RKO (cell line): ENCODE results near the gene CYTH2.

Source experiments
- DNase-seq: peaks from one replicate; pipeline ENCODE4 v3.0.0-alpha.2; 2016; ENCODE audit warnings: low spot score

Gene CYTH2

GRCh38 chr19:48452289-48453190, 16.6 kb upstream of the CYTH2 start:
- no peak for DNase-seq

GRCh38 chr19:48454150-48454730, 14.9 kb upstream of the CYTH2 start:
- no peak for DNase-seq

GRCh38 chr19:48455171-48455907, 13.8 kb upstream of the CYTH2 start, which contains the start of gene KCNJ14:
Gene KCNJ14 (plus strand): TSS chr19:48455574. CDS start chr19:48461725, 6,151 bp downstream.
- no peak for DNase-seq

GRCh38 chr19:48455908-48456562, 13.1 kb upstream of the CYTH2 start:
- no peak for DNase-seq

- no peak for DNase-seq
Observed at GRCh38 chr19:48456864-48457263, 12.3 kb upstream of the CYTH2 start.

GRCh38 chr19:48458016-48458415, 11.2 kb upstream of the CYTH2 start:
- DNase-seq = no peak

GRCh38 chr19:48461651-48461981, 7.6 kb upstream of the CYTH2 start:
- DNase-seq = no peak

GRCh38 chr19:48461982-48462655, 7.0 kb upstream of the CYTH2 start:
- no peak for DNase-seq

GRCh38 chr19:48465215-48465614, 4.0 kb upstream of the CYTH2 start:
- no peak for DNase-seq

GRCh38 chr19:48466561-48467325, 2.4 kb upstream of the CYTH2 start:
- peak; percentile 46 for DNase-seq

- peak; percentile 100 for DNase-seq
Observed at GRCh38 chr19:48468772-48469288, 339 bp upstream of the CYTH2 start.

GRCh38 chr19:48469934-48470680, 938 bp downstream of the CYTH2 start:
- DNase-seq = no peak

GRCh38 chr19:48470856-48471255, 1.7 kb downstream of the CYTH2 start:
- DNase-seq = no peak

GRCh38 chr19:48471836-48472235, 2.7 kb downstream of the CYTH2 start:
- no peak for DNase-seq

GRCh38 chr19:48473161-48473966, 4.2 kb downstream of the CYTH2 start:
- no peak for DNase-seq

- no peak for DNase-seq
Observed at GRCh38 chr19:48474084-48474592, 5.0 kb downstream of the CYTH2 start.

GRCh38 chr19:48475369-48476068, 6.3 kb downstream of the CYTH2 start:
- DNase-seq = no peak

GRCh38 chr19:48476176-48476575, 7.0 kb downstream of the CYTH2 start:
- no peak for DNase-seq
